ENCODE results near the gene ACLY. TPM values are rescaled to one million over a fixed set of nuclear protein-coding genes. Genes with fewer than 3 reads are reported as not detected.
"Not testable (repeated sequence)": the region's sequence is repeated elsewhere in the genome, so short reads cannot be mapped to it uniquely, and the experiment has no call there.

ACLY gene
- total and polyA plus RNA-seq, 2 experiments from 2014 or later, result 119 to 439 TPM

DNA sequence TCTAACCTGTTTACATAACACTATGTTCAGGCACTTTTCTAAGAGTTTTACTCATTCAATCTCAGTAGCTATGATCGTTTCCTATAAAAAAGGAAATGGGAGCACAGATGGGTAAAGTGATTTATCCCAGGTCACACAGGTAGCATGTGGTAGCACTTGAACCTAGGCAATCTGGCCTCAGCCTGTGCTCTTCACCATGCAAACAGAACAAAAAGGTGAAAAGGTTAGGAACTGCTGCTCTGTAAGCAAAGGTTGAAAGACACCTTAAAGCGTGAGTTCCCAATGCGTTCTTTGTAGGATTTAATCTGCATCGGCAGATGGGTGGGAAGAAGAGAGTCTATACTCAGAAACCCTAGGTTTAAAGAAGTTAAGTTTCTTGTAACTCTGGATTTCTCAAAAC lies 38.6 kb downstream of the ACLY start (continued):
- TF ChIP-seq, protein P1, sequence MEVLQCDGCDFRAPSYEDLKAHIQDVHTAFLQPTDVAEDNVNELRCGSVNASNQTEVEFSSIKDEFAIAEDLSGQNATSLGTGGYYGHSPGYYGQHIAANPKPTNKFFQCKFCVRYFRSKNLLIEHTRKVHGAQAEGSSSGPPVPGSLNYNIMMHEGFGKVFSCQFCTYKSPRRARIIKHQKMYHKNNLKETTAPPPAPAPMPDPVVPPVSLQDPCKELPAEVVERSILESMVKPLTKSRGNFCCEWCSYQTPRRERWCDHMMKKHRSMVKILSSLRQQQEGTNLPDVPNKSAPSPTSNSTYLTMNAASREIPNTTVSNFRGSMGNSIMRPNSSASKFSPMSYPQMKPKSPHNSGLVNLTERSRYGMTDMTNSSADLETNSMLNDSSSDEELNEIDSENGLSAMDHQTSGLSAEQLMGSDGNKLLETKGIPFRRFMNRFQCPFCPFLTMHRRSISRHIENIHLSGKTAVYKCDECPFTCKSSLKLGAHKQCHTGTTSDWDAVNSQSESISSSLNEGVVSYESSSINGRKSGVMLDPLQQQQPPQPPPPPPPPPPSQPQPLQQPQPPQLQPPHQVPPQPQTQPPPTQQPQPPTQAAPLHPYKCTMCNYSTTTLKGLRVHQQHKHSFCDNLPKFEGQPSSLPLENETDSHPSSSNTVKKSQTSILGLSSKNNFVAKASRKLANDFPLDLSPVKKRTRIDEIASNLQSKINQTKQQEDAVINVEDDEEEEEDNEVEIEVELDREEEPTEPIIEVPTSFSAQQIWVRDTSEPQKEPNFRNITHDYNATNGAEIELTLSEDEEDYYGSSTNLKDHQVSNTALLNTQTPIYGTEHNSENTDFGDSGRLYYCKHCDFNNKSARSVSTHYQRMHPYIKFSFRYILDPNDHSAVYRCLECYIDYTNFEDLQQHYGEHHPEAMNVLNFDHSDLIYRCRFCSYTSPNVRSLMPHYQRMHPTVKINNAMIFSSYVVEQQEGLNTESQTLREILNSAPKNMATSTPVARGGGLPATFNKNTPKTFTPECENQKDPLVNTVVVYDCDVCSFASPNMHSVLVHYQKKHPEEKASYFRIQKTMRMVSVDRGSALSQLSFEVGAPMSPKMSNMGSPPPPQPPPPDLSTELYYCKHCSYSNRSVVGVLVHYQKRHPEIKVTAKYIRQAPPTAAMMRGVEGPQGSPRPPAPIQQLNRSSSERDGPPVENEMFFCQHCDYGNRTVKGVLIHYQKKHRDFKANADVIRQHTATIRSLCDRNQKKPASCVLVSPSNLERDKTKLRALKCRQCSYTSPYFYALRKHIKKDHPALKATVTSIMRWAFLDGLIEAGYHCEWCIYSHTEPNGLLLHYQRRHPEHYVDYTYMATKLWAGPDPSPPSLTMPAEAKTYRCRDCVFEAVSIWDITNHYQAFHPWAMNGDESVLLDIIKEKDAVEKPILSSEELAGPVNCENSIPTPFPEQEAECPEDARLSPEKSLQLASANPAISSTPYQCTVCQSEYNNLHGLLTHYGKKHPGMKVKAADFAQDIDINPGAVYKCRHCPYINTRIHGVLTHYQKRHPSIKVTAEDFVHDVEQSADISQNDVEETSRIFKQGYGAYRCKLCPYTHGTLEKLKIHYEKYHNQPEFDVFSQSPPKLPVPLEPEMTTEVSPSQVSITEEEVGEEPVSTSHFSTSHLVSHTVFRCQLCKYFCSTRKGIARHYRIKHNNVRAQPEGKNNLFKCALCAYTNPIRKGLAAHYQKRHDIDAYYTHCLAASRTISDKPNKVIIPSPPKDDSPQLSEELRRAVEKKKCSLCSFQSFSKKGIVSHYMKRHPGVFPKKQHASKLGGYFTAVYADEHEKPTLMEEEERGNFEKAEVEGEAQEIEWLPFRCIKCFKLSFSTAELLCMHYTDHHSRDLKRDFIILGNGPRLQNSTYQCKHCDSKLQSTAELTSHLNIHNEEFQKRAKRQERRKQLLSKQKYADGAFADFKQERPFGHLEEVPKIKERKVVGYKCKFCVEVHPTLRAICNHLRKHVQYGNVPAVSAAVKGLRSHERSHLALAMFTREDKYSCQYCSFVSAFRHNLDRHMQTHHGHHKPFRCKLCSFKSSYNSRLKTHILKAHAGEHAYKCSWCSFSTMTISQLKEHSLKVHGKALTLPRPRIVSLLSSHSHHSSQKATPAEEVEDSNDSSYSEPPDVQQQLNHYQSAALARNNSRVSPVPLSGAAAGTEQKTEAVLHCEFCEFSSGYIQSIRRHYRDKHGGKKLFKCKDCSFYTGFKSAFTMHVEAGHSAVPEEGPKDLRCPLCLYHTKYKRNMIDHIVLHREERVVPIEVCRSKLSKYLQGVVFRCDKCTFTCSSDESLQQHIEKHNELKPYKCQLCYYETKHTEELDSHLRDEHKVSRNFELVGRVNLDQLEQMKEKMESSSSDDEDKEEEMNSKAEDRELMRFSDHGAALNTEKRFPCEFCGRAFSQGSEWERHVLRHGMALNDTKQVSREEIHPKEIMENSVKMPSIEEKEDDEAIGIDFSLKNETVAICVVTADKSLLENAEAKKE (CRISPR knock-in tag; IDR thresholded peaks at IDR 0.05), result no peak
- TF ChIP-seq ZNF114 (CRISPR knock-in tag; IDR thresholded peaks at IDR 0.05) (no peak), EZH2phosphoT487 (IDR thresholded peaks at IDR 0.05; ENCODE audit: unreplicated experiment) (no peak), ZNF331 (CRISPR knock-in tag; IDR thresholded peaks at IDR 0.05; ENCODE audit: low read depth) (no peak), EZH2 (IDR thresholded peaks at IDR 0.05; ENCODE audit: low read depth, unreplicated experiment) (no peak), POLR2AphosphoS5 (IDR thresholded peaks at IDR 0.05; ENCODE audit: low read depth) (no peak), NANOG (IDR thresholded peaks at IDR 0.05; ENCODE audit: borderline replicate concordance) (no peak)

DNA sequence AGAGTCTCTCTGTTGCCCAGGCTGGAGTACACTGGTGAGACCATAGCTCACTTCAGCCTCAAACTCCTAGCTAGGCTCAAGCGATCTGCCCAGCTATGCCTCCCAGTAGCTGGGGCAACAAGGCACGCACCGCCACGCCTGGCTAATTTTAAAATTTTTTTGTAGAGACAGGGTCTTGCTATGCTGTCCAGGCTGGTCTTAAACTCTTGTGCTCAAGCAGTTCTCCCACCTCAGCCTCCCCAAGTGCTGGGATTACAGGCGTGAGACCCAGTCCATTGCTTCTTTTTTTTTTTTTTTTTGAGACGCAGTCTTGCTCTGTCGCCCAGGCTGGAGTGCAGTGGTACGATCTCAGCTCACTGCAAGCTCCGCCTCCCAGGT lies 44.5 kb downstream of the ACLY start:
- peaks cover 11% of the 10 kb centered on the region; the same call in 2 of the 3 replicates for H3K9me3 Mint-ChIP-seq
- H3K4me1 ChIP-seq (ENCODE audit: insufficient read depth); DNase-seq (ENCODE audit: low spot score); H3K9me2 ChIP-seq (ENCODE audit: insufficient read depth); ATAC-seq; H2AFZ ChIP-seq; H3K4me3 Mint-ChIP-seq; H3K27me3 ChIP-seq (ENCODE audit: insufficient read depth); H3K27ac Mint-ChIP-seq; H3K27me3 Mint-ChIP-seq (ENCODE audit: insufficient read depth, low read depth, poor library complexity); H3K27ac ChIP-seq (ENCODE audit: low read depth); H3K4me1 Mint-ChIP-seq; H3K4me2 ChIP-seq; H3K4me3 ChIP-seq: not testable (repeated sequence)
- H3K36me3 Mint-ChIP-seq (ENCODE audit: low read depth), result peaks cover 97% of the 10 kb centered on the region
- Histone ChIP-seq H3F3A (replicated peaks; ENCODE audit: low read depth) (peaks cover 34% of the 10 kb centered on the region), H4K20me1 (replicated peaks; ENCODE audit: insufficient read depth) (peaks cover 21% of the 10 kb centered on the region), H3K36me3 (ENCODE audit: insufficient read depth) (peaks cover 81% of the 10 kb centered on the region), H3K79me2 (replicated peaks; ENCODE audit: insufficient read depth) (0 out of 2 replicates have a peak, but pooled peaks cover 13% of the 10 kb centered on the region)

All from GM23338 (cell line).